Activated T-cell treated with anti-CD3 and anti-CD28 coated beads for 24 hours (primary cell): ENCODE measurements around the gene FAM114A1.

ENCODE experiments used
- DNase-seq: peaks from one replicate; pipeline ENCODE4 v3.0.0-alpha.2; 2020; ENCODE audit warnings: low read depth

The FAM114A1 gene

GRCh38 chr4:38859501-38859900 lies 8.1 kb upstream of the FAM114A1 start:
- DNase-seq, result no peak

GRCh38 chr4:38860788-38861424 lies 6.7 kb upstream of the FAM114A1 start:
- DNase-seq, result peak; percentile 40

- no peak for DNase-seq
Measured at GRCh38 chr4:38861791-38862190, 5.8 kb upstream of the FAM114A1 start.

- DNase-seq, result no peak
Measured at GRCh38 chr4:38865445-38865844, 2.2 kb upstream of the FAM114A1 start.

GRCh38 chr4:38866973-38867477 lies 581 bp upstream of the FAM114A1 start:
- no peak for DNase-seq

- no peak for DNase-seq
Measured at GRCh38 chr4:38868059-38868960, 704 bp downstream of the FAM114A1 start.

- no peak for DNase-seq
Measured at GRCh38 chr4:38869511-38869910, 1.9 kb downstream of the FAM114A1 start.

- DNase-seq, result no peak
Measured at GRCh38 chr4:38870098-38870808, 2.6 kb downstream of the FAM114A1 start.

- no peak for DNase-seq
Measured at GRCh38 chr4:38871593-38871992, 4.0 kb downstream of the FAM114A1 start.

- no peak for DNase-seq
Measured at GRCh38 chr4:38872620-38873019, 5.0 kb downstream of the FAM114A1 start.

- no peak for DNase-seq
Measured at GRCh38 chr4:38873290-38873944, 5.8 kb downstream of the FAM114A1 start.

- no peak for DNase-seq
Measured at GRCh38 chr4:38876636-38877035, 9.0 kb downstream of the FAM114A1 start.

GRCh38 chr4:38884254-38884653 lies 16.6 kb downstream of the FAM114A1 start:
- DNase-seq, result no peak

GRCh38 chr4:38889143-38889542 lies 21.5 kb downstream of the FAM114A1 start:
- DNase-seq, result no peak

- DNase-seq, result no peak
Measured at GRCh38 chr4:38891051-38891983, 23.7 kb downstream of the FAM114A1 start.

GRCh38 chr4:38894322-38894982 lies 26.8 kb downstream of the FAM114A1 start:
- DNase-seq, result no peak

GRCh38 chr4:38896940-38897339 lies 29.3 kb downstream of the FAM114A1 start:
- DNase-seq, result no peak

- no peak for DNase-seq
Measured at GRCh38 chr4:38898245-38898644, 30.6 kb downstream of the FAM114A1 start.

- DNase-seq, result no peak
Measured at GRCh38 chr4:38902221-38902620, 34.6 kb downstream of the FAM114A1 start.

GRCh38 chr4:38902695-38903094 lies 35.1 kb downstream of the FAM114A1 start:
- DNase-seq, result no peak
